SJCRH30 (cell line): ENCODE measurements around the gene OR56B1. TPM values are rescaled to one million over a fixed set of nuclear protein-coding genes. Genes with fewer than 3 reads are reported as not detected.
"Not testable (repeated sequence)": the region's sequence is repeated elsewhere in the genome, so short reads cannot be mapped to it uniquely, and the experiment has no call there.

ENCODE experiments used
- DNase-seq, 2 experiments: peaks; one replicate each; pipeline ENCODE4 v3.0.0-alpha.2; 2015 to 2020
- H3K27ac ChIP-seq: fragments of 250-450 bp; sonication (Bioruptor Pico); 2 replicates; pipeline ENCODE4 v1.5.1; 2020; ENCODE audit warnings: mild to moderate bottlenecking, moderate library complexity
- H3K27me3 ChIP-seq: fragments of 250-450 bp; sonication (Bioruptor Pico); 2 replicates; pipeline ENCODE4 v1.5.1; 2020; ENCODE audit warnings: mild to moderate bottlenecking, moderate library complexity
- H3K36me3 ChIP-seq: fragments of 250-450 bp; sonication (Bioruptor Pico); 2 replicates; pipeline ENCODE4 v1.5.1; 2020; ENCODE audit warnings: mild to moderate bottlenecking, moderate library complexity
- H3K4me1 ChIP-seq: fragments of 250-450 bp; sonication (Bioruptor Pico); 2 replicates; pipeline ENCODE4 v1.5.1; 2020; ENCODE audit warnings: mild to moderate bottlenecking, moderate library complexity
- H3K4me3 ChIP-seq: fragments of 250-450 bp; sonication (Bioruptor Pico); 2 replicates; pipeline ENCODE4 v1.5.1; 2020; ENCODE audit warnings: mild to moderate bottlenecking, moderate library complexity
- H3K9me3 ChIP-seq: fragments of 250-450 bp; sonication (Bioruptor Pico); replicated peaks from 2 replicates; pipeline ENCODE4 v1.5.1; 2020; ENCODE audit warnings: mild to moderate bottlenecking, moderate library complexity
- total RNA-seq: library from RNA; depleted of rRNA; stranded (reverse); fragments of >200 nt; shearing (Covaris generic); gene quantifications from 2 replicates; pipeline ENCODE4 v1.2.3, GENCODE V29; 2014

The OR56B1 gene
- total RNA-seq, 1 experiment from 2014 or later, result not detected

- H3K4me3 ChIP-seq, result no peak overlapping the region
- no peak for DNase-seq
These were observed 30.6 kb upstream of the OR56B1 start for GRCh38 chr11:5705688-5706087.

GRCh38 chr11:5712507-5712906 lies 23.7 kb upstream of the OR56B1 start:
- Histone ChIP-seq H3K4me1 (no peaks in the 10 kb centered on the region), H3K9me3 (no peaks in the 10 kb centered on the region), H3K27me3 (no peaks in the 10 kb centered on the region), H3K36me3 (no peaks in the 10 kb centered on the region), H3K27ac (no peak overlapping the region), H3K4me3 (no peak overlapping the region)
- no peak for DNase-seq

More at GRCh38 chr11:5705688-5706087, 30.6 kb upstream of the OR56B1 start:
- no peaks in the 10 kb centered on the region for H3K36me3 ChIP-seq
- no peaks in the 10 kb centered on the region for H3K4me1 ChIP-seq
- no peaks in the 10 kb centered on the region for H3K9me3 ChIP-seq
- H3K27ac ChIP-seq, result no peak overlapping the region
- H3K27me3 ChIP-seq, result no peaks in the 10 kb centered on the region

DNA sequence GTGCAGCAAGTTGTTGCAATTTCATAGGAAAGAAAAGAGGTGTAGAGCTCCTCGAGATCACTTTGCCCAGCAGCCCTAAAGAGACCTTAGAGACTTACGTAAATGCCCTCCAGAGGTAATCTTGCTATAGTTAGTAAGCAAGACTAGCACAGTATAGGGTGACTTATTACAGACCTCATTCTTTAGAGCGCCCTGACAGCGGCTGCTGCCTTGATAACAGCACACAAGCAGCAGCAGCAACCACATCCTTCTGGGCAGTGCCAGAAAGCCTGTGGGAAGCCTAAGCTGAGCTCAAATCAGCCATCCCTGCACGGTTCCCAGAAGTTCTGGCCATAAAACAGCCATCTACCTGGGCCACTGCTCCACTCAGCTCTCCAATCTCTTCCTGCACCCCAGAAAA lies 22.6 kb upstream of the OR56B1 start:
- Histone ChIP-seq H3K4me3 (no peak overlapping the region), H3K4me1 (no peaks in the 10 kb centered on the region), H3K36me3 (no peaks in the 10 kb centered on the region), H3K27ac (no peak overlapping the region), H3K9me3 (no peaks in the 10 kb centered on the region), H3K27me3 (no peaks in the 10 kb centered on the region)
- DNase-seq, result no peak

GRCh38 chr11:5716518-5716917 lies 19.7 kb upstream of the OR56B1 start:
- not testable (repeated sequence) for H3K9me3 ChIP-seq, H3K36me3 ChIP-seq, H3K27ac ChIP-seq, H3K4me3 ChIP-seq, H3K4me1 ChIP-seq, DNase-seq, H3K27me3 ChIP-seq

GRCh38 chr11:5719703-5720495 lies 16.3 kb upstream of the OR56B1 start:
- no peaks in the 10 kb centered on the region for H3K9me3 ChIP-seq
- H3K27ac ChIP-seq, result no peak overlapping the region
- DNase-seq, result no peak
- H3K36me3 ChIP-seq, result no peaks in the 10 kb centered on the region
- H3K27me3 ChIP-seq, result no peaks in the 10 kb centered on the region
- H3K4me1 ChIP-seq, result no peaks in the 10 kb centered on the region
- no peak overlapping the region for H3K4me3 ChIP-seq

DNA sequence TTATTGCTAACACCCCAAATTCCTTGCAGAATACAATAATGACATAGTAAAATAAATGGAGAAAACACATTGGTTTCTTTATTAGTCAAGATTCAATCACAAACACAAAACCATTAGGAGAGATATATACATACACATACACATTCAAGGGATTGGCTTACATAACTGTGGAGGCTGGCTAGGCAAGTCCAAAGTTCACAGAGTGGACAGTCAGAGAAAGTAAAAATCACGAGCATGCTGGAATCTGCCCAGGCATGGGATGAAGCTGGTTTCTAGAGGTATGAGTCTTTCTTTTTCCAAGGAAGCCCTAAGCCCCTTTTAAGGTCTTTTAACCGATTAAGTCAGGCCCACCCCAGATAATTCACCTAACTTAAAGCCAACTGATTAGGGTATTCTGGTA lies 13.6 kb upstream of the OR56B1 start:
- H3K4me3 ChIP-seq, result no peak overlapping the region
- H3K27me3 ChIP-seq, result no peaks in the 10 kb centered on the region
- no peak overlapping the region for H3K27ac ChIP-seq
- no peaks in the 10 kb centered on the region for H3K36me3 ChIP-seq
- no peak for DNase-seq
- no peaks in the 10 kb centered on the region for H3K4me1 ChIP-seq
- no peaks in the 10 kb centered on the region for H3K9me3 ChIP-seq

DNA sequence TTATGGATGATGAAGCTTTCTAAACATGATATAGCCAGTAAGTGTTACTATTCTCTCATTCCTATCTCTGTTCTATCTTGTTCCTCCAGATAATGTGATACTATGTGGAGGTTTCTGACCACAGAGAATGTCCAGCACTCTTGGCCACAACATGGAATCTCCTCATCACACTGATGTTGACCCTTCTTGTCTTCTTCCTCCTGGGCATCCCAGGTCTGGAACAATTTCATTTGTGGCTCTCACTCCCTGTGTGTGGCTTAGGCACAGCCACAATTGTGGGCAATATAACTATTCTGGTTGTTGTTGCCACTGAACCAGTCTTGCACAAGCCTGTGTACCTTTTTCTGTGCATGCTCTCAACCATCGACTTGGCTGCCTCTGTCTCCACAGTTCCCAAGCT lies 9.9 kb upstream of the OR56B1 start:
- H3K4me3 ChIP-seq, result no peak overlapping the region
- no peaks in the 10 kb centered on the region; the same call in 1 of the 2 replicates for H3K27me3 ChIP-seq
- no peak overlapping the region for H3K27ac ChIP-seq
- no peaks in the 10 kb centered on the region for H3K4me1 ChIP-seq
- H3K36me3 ChIP-seq, result no peaks in the 10 kb centered on the region
- DNase-seq, result no peak
- no peaks in the 10 kb centered on the region for H3K9me3 ChIP-seq

DNA sequence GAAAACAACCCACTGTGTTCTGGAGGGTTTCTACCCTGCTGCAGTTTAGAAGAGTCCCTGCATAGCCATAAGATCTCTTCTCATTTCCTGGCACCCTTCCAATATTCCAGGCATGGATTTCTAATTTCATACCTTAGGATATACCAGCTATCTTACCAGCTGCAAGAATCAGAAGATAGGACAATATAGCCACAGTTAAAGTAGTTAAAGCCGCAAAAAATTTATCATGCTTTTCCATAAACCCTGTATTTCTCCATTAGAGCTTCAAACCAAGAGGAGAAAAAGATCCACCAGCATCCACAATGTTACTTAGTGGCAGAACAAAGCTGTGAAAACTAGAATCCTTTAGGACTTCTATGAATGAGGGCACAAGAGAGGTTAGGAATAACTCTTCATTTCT lies 8.6 kb upstream of the OR56B1 start:
- Histone ChIP-seq H3K4me1 (no peaks in the 10 kb centered on the region), H3K27ac (no peak overlapping the region), H3K4me3 (no peak overlapping the region), H3K27me3 (no peaks in the 10 kb centered on the region; the same call in 1 of the 2 replicates), H3K36me3 (no peaks in the 10 kb centered on the region), H3K9me3 (no peaks in the 10 kb centered on the region)
- DNase-seq, result no peak

DNA sequence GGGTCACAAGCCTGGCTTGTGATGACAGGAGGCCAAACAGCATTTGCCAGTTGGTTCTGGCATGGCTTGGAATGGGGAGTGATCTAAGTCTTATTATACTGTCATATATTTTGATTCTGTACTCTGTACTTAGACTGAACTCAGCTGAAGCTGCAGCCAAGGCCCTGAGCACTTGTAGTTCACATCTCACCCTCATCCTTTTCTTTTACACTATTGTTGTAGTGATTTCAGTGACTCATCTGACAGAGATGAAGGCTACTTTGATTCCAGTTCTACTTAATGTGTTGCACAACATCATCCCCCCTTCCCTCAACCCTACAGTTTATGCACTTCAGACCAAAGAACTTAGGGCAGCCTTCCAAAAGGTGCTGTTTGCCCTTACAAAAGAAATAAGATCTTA lies 843 bp downstream of the OR56B1 start:
- no peak for DNase-seq
- peaks cover 6% of the 10 kb centered on the region; the same call in 1 of the 2 replicates for H3K27me3 ChIP-seq
- H3K9me3 ChIP-seq, result no peaks in the 10 kb centered on the region
- no peak overlapping the region for H3K4me3 ChIP-seq
- H3K36me3 ChIP-seq, result no peaks in the 10 kb centered on the region
- H3K27ac ChIP-seq, result no peak overlapping the region
- H3K4me1 ChIP-seq, result no peaks in the 10 kb centered on the region

DNA sequence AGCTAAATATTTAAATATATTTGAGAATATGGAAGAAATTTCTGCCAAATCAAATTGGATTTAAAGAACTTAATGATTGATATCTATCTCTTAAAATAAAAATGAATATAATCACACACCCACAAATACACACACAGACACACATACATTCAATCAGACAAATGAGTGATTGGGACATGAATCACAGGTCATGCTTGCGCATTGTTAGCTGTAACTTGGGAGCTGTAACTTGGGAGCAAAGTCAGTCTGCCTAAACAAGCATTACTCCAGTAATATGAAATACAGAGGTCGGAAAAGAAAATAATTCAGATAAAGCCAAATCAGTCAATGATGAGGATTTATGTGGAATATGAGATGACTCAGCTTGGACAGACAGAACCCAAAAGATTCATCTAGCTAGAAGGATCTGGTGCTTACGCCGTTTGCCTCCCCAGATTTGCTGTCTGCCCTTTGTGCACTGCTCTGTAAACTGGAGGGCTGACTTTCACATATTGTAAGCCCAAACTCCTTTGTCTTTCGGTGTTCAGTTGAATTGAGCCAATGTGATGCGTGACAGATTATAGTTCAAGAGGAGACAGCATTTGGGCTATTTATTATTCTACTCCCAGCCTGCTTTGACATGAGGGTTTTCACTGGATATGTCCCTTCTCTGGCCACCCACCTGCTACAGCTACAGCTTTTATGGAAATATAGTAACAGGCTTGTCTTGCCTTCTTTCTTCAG lies 1.6 kb downstream of the OR56B1 start:
- Histone ChIP-seq H3K27ac (no peak overlapping the region), H3K4me1 (no peaks in the 10 kb centered on the region)
- no peak for DNase-seq

DNA sequence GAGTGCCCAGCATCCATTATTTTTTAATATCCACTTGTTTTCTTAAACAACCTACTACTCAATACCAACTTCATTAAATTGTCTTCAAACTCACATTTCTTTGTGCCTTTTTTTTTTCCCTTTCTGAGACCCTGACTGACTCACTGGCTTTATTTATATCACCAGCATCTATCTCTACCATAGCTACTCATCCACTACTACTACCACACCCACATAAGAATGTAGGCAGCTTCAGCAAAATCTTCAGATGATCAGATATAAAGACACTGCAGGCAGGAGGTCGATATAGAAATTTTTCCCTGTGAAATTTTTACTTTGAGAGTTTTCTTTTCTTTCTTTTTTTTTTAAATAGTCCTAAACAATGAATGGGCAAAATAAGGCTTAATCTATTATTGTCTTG lies 2.2 kb downstream of the OR56B1 start:
- H3K36me3 ChIP-seq, result no peaks in the 10 kb centered on the region
- H3K4me1 ChIP-seq, result no peaks in the 10 kb centered on the region
- no peak for DNase-seq
- H3K27ac ChIP-seq, result no peak overlapping the region
- H3K27me3 ChIP-seq, result peaks cover 6% of the 10 kb centered on the region; the same call in 1 of the 2 replicates
- H3K9me3 ChIP-seq, result no peaks in the 10 kb centered on the region
- H3K4me3 ChIP-seq, result no peak overlapping the region

More for the DNA sequence above, 1.6 kb downstream of the OR56B1 start:
- no peaks in the 10 kb centered on the region for H3K9me3 ChIP-seq
- peaks cover 6% of the 10 kb centered on the region; the same call in 1 of the 2 replicates for H3K27me3 ChIP-seq
- no peak overlapping the region for H3K4me3 ChIP-seq
- H3K36me3 ChIP-seq, result no peaks in the 10 kb centered on the region

DNA sequence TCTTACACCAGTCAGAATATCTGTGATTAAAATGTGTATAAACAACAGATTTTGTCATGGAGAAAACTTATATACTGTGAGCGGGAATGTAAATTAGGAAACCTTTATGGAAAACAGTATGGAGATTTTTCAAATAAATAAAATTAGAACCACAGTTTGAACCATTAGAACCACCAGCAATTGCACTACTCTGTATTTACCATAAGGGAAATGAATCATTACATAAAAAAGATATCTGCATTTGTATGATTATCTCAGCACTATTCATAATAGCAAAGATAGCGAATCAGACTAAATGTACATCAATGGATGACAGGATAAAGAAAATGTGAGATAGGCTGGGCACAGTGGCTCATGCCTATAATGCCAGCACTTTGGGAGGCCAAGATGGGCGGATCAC lies 10.4 kb downstream of the OR56B1 start:
- no peaks in the 10 kb centered on the region for H3K27me3 ChIP-seq

DNA sequence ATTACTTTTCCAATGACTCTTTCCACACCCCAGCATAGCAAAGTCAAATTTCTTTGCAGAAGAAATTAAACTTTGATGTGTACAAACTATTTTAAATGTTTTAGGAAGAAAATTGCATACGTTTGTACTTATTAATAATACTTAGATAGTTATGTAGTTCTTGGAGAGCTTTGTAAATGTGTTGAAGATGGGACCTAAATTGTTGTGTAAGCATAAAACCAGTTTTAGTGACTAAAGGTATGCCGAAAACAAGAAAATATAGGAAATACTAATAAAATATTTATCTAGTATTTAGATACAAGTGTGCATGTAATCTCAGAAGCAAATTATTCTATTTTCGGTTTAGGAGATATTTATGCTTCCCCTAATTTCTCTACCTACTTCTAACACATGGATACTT lies 13.6 kb downstream of the OR56B1 start:
- H3K4me1 ChIP-seq, result no peaks in the 10 kb centered on the region
- H3K27me3 ChIP-seq, result no peaks in the 10 kb centered on the region
- no peak overlapping the region for H3K4me3 ChIP-seq
- DNase-seq, result no peak
- no peaks in the 10 kb centered on the region for H3K9me3 ChIP-seq
- H3K36me3 ChIP-seq, result no peaks in the 10 kb centered on the region
- H3K27ac ChIP-seq, result no peak overlapping the region

More for the DNA sequence above, 10.4 kb downstream of the OR56B1 start:
- Histone ChIP-seq H3K36me3 (no peaks in the 10 kb centered on the region), H3K4me1 (no peaks in the 10 kb centered on the region), H3K9me3 (no peaks in the 10 kb centered on the region), H3K27ac (no peak overlapping the region), H3K4me3 (no peak overlapping the region)
- no peak for DNase-seq

GRCh38 chr11:5753943-5754342 lies 17.7 kb downstream of the OR56B1 start, which contains the start of gene OR52N4:
Gene OR52N4, plus strand, starts transcription at chr11:5754243. Its CDS starts 498 bp downstream, at chr11:5754741.
- no peaks in the 10 kb centered on the region for H3K27me3 ChIP-seq
- no peak within 1 kb of the TSS for H3K27ac ChIP-seq
- DNase-seq, result no peak
- no peaks in the 10 kb centered on the region for H3K36me3 ChIP-seq
- no peak within 1 kb of the TSS for H3K4me3 ChIP-seq
- no peaks in the 10 kb centered on the region for H3K9me3 ChIP-seq
- no peaks in the 10 kb centered on the region for H3K4me1 ChIP-seq

- DNase-seq, result no peak
- H3K4me3 ChIP-seq, result no peak overlapping the region
- H3K4me1 ChIP-seq, result no peaks in the 10 kb centered on the region
- no peaks in the 10 kb centered on the region for H3K36me3 ChIP-seq
- H3K27me3 ChIP-seq, result peaks cover 6% of the 10 kb centered on the region
- no peaks in the 10 kb centered on the region for H3K9me3 ChIP-seq
- no peak overlapping the region for H3K27ac ChIP-seq
These were observed 30.8 kb downstream of the OR56B1 start for GRCh38 chr11:5767056-5767455.
